Common myeloid progenitor, CD34-positive (primary cell): ENCODE results near the gene LRRC52.
"Not testable (repeated sequence)": the region's sequence is repeated elsewhere in the genome, so short reads cannot be mapped to it uniquely, and the experiment has no call there.

Experiments used
- CTCF ChIA-PET: fragments of 350-600 bp; sonication (Branson Sonifier 250); formaldehyde crosslinking; loops from one replicate; lab custom pipeline; 2021; ENCODE audit warnings: antibody characterized with exemption; lab: Charles Lee
- POLR2A ChIA-PET: fragments of 350-600 bp; sonication (Branson Sonifier 250); formaldehyde crosslinking; loops from one replicate; lab custom pipeline; 2021; ENCODE audit warnings: antibody characterized with exemption; lab: Charles Lee
- DNase-seq, 3 donors: peaks; one replicate each; pipeline versions ENCODE4 v3.0.0 to v3.0.0-alpha.2; 2013
- H3K27ac ChIP-seq, 2 experiments: 1 replicate in 1 of 2; 2 replicates in 1 of 2; pipeline ENCODE4 v1.7.0; 2013; ENCODE audit warnings: inconsistent platforms in 2 of 2, low read length in 2 of 2, mild to moderate bottlenecking in 2 of 2, low read depth in 1 of 2, moderate library complexity in 1 of 2; ENCODE audit not compliant: severe bottlenecking in 2 of 2, insufficient read depth in 1 of 2, poor library complexity in 1 of 2
- H3K27me3 ChIP-seq, 5 experiments: replicated peaks in 2 of 5; 1 replicate in 3 of 5; 2 replicates in 2 of 5; pipeline versions ENCODE4 v1.6.1 to v1.7.0; 2013; ENCODE audit warnings: low read length in 4 of 5, mild to moderate bottlenecking in 2 of 5, moderate library complexity in 2 of 5, inconsistent platforms in 1 of 5; ENCODE audit not compliant: insufficient read depth in 5 of 5, control insufficient read depth in 4 of 5
- H3K36me3 ChIP-seq, 4 experiments: 1 replicate in 2 of 4; 2 replicates in 2 of 4; pipeline versions ENCODE4 v1.6.1 to v1.7.0; 2013; ENCODE audit warnings: low read length in 3 of 4, control low read depth in 1 of 4, mild to moderate bottlenecking in 1 of 4; ENCODE audit not compliant: control insufficient read depth in 4 of 4, insufficient read depth in 4 of 4
- H3K4me1 ChIP-seq, 4 experiments: 1 replicate in 3 of 4; 2 replicates in 1 of 4; pipeline versions ENCODE4 v1.6.1 to v1.7.1; 2013; ENCODE audit warnings: low read length in 3 of 4, mild to moderate bottlenecking in 3 of 4, control low read depth in 1 of 4, inconsistent platforms in 1 of 4, moderate library complexity in 1 of 4; ENCODE audit not compliant: control insufficient read depth in 4 of 4, insufficient read depth in 4 of 4; ENCODE audit errors: control extremely low read depth in 1 of 4
- H3K4me3 ChIP-seq, 7 experiments: 1 replicate in 4 of 7; 2 replicates in 3 of 7; pipeline versions ENCODE4 v1.5.1 to v1.7.0; 2013; ENCODE audit warnings: mild to moderate bottlenecking in 7 of 7, low read length in 6 of 7, moderate library complexity in 6 of 7, inconsistent platforms in 2 of 7, low read depth in 2 of 7, control low read depth in 1 of 7; ENCODE audit not compliant: insufficient read depth in 4 of 7, control insufficient read depth in 1 of 7; ENCODE audit errors: extremely low read depth in 1 of 7
- H3K9me3 ChIP-seq, 5 experiments: 1 replicate in 4 of 5; 2 replicates in 1 of 5; pipeline versions ENCODE4 v1.6.1 to v1.7.1; 2013; ENCODE audit warnings: low read length in 4 of 5, mild to moderate bottlenecking in 2 of 5, inconsistent platforms in 1 of 5, low read depth in 1 of 5, moderate library complexity in 1 of 5; ENCODE audit not compliant: control insufficient read depth in 4 of 5, insufficient read depth in 2 of 5; ENCODE audit errors: control extremely low read depth in 1 of 5
- WGBS: methylation state at CpG from one replicate; pipeline ENCODE4 v1.1.5; 2013; ENCODE audit not compliant: insufficient coverage; 5-methylcytosine and 5-hydroxymethylcytosine counted together

LRRC52 gene

GRCh38 chr1:165581926-165582325, 38.1 kb downstream of the LRRC52 start:
- H3K36me3 ChIP-seq, result no peaks in the 10 kb centered on the region
- H3K27me3 ChIP-seq, result peaks cover 2 to 32% (median 14%) of the 10 kb centered on the region in 5 experiments
- H3K4me1 ChIP-seq, result no peaks in the 10 kb centered on the region
- H3K4me3 ChIP-seq, result no peak overlapping the region
- ChIA-PET CTCF (no interaction called here), POLR2A (no interaction called here)
- WGBS, result 98% methylated on average over 25 of the region's 25 CpGs
- peaks cover 0 to 3% (median 0%) of the 10 kb centered on the region in 5 experiments for H3K9me3 ChIP-seq
- H3K27ac ChIP-seq, result no peak overlapping the region
- DNase-seq, result no peak

- no peak overlapping the region for H3K27ac ChIP-seq
- CTCF ChIA-PET, result interaction anchor here (1.1 to 5.4 kb wide), 5 partner anchors 8 to 218 kb away, joined by 3 to 22 read pairs (median 5); no protein-coding TSS in a partner anchor
- no peaks in the 10 kb centered on the region for H3K4me1 ChIP-seq
- DNase-seq, result no peak
- peaks cover 0 to 3% (median 0%) of the 10 kb centered on the region in 5 experiments for H3K9me3 ChIP-seq
- H3K4me3 ChIP-seq, result no peak overlapping the region
- no peaks in the 10 kb centered on the region for H3K36me3 ChIP-seq
- 100% methylated on average over 1 of the region's 3 CpGs for WGBS
- POLR2A ChIA-PET, result interaction anchor here (1.4 kb wide), 1 partner anchor 11 kb away, joined by 3 read pairs; no protein-coding TSS in a partner anchor
- H3K27me3 ChIP-seq, result peaks cover 14 to 59% (median 32%) of the 10 kb centered on the region in 5 experiments
Measured at GRCh38 chr1:165586398-165586797, 42.6 kb downstream of the LRRC52 start.

GRCh38 chr1:165591391-165591790, 47.6 kb downstream of the LRRC52 start:
- CTCF ChIA-PET, result interaction anchor here (1.5 to 8.8 kb wide), 10 partner anchors 46 to 333 kb away, joined by 5 to 100 read pairs (median 10); no protein-coding TSS in a partner anchor
- H3K36me3 ChIP-seq, POLR2A ChIA-PET, H3K4me1 ChIP-seq, H3K27ac ChIP-seq, DNase-seq, H3K9me3 ChIP-seq, H3K4me3 ChIP-seq: not testable (repeated sequence)
- H3K27me3 ChIP-seq, result peaks cover 27 to 92% (median 43%) of the 10 kb centered on the region in 5 experiments
- WGBS, result 100% methylated on average over 1 of the region's 4 CpGs

GRCh38 chr1:165592945-165593823, 49.4 kb downstream of the LRRC52 start:
- H3K4me1 ChIP-seq, result peaks cover 0 to 9% (median 8%) of the 10 kb centered on the region in 4 experiments
- ChIA-PET POLR2A (no interaction called here), CTCF (interaction anchor here (0.9 to 8.8 kb wide), 19 partner anchors 9 to 448 kb away, joined by 3 to 100 read pairs (median 5); no protein-coding TSS in a partner anchor)
- H3K4me3 ChIP-seq, result no peak overlapping the region
- H3K36me3 ChIP-seq, result no peaks in the 10 kb centered on the region
- peaks cover 22 to 87% (median 33%) of the 10 kb centered on the region in 5 experiments for H3K27me3 ChIP-seq
- H3K27ac ChIP-seq, result no peak overlapping the region
- WGBS, result 2% methylated on average over 7 of the region's 10 CpGs
- peak; percentile 81 to 90 (median 83) for DNase-seq
- H3K9me3 ChIP-seq, result no peaks in the 10 kb centered on the region

GRCh38 chr1:165595246-165595938, 51.6 kb downstream of the LRRC52 start:
- POLR2A ChIA-PET, result interaction anchor here (0.5 kb wide), 1 partner anchor 10 kb away, joined by 3 read pairs; no protein-coding TSS in a partner anchor
- WGBS, result no CpG with 5 or more reads among the region's 1 CpG
- no peak for DNase-seq

GRCh38 chr1:165597883-165598675, 54.3 kb downstream of the LRRC52 start:
- peak overlapping the region; percentile 77 to 85 for H3K27ac ChIP-seq
- under 1% methylated on average over 25 of the region's 38 CpGs for WGBS
- ChIA-PET POLR2A (interaction anchor here (0.6 to 1.3 kb wide), 3 partner anchors 76 to 231 kb away, joined by 3 to 7 read pairs (median 5); no protein-coding TSS in a partner anchor), CTCF (interaction anchor here (1.0 to 8.8 kb wide), 5 partner anchors 12 to 316 kb away, joined by 3 to 100 read pairs (median 21); no protein-coding TSS in a partner anchor)
- H3K4me1 ChIP-seq, result peaks cover 0 to 16% (median 15%) of the 10 kb centered on the region in 4 experiments
- H3K9me3 ChIP-seq, result no peaks in the 10 kb centered on the region
- peaks cover 11 to 45% (median 23%) of the 10 kb centered on the region in 5 experiments for H3K27me3 ChIP-seq
- peak overlapping the region in 6 of 7 experiments; percentile 63 to 80 (median 72) for H3K4me3 ChIP-seq
- peak; percentile 95 to 98 (median 96) for DNase-seq
- H3K36me3 ChIP-seq, result no peaks in the 10 kb centered on the region

More at GRCh38 chr1:165595246-165595938, 51.6 kb downstream of the LRRC52 start:
- H3K9me3 ChIP-seq, result no peaks in the 10 kb centered on the region
- H3K27ac ChIP-seq, result no peak overlapping the region
- peaks cover 0 to 16% (median 15%) of the 10 kb centered on the region in 4 experiments for H3K4me1 ChIP-seq
- CTCF ChIA-PET, result interaction anchor here (1.0 to 8.8 kb wide), 7 partner anchors 184 to 227 kb away, joined by 3 to 100 read pairs (median 6); no protein-coding TSS in a partner anchor
- no peaks in the 10 kb centered on the region for H3K36me3 ChIP-seq
- peaks cover 15 to 65% (median 23%) of the 10 kb centered on the region in 5 experiments for H3K27me3 ChIP-seq
- no peak overlapping the region for H3K4me3 ChIP-seq
